ENCODE results near the gene SCAPER.

DNA sequence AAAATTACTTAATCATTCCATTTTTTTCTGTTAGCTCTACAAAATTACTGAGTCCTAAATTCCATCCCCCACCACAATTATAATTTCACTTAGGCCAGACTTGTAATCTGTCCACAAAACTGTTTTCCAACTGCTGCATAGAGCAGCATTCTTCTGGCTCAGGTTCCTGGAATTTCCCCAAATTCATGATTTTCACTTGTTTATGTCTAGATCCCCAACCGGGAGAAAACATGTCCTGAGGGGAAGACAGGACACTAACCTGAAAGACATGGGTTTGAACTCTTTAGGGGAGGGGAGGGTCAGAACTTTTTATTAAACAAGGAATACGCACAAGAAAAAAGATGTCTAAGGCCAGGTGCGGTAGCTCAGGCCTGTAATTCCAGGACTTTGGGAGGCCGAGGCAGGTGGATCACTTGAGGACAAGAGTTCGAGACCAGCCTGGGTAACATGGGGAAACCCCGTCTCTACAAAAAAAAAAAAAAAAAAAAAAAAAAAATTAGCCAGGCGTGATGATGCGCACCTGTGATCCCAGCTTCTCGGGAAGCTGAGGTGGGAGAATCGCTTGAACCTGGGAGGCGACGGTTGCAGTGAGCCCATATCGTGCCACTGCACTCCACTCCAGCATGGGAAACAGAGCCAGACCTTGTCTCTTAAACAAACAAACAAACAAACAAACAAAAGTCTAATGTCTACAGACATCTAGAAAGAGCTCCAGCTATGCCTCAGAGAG lies 595.4 kb downstream of the SCAPER start:
- TF ChIP-seq, protein P1, sequence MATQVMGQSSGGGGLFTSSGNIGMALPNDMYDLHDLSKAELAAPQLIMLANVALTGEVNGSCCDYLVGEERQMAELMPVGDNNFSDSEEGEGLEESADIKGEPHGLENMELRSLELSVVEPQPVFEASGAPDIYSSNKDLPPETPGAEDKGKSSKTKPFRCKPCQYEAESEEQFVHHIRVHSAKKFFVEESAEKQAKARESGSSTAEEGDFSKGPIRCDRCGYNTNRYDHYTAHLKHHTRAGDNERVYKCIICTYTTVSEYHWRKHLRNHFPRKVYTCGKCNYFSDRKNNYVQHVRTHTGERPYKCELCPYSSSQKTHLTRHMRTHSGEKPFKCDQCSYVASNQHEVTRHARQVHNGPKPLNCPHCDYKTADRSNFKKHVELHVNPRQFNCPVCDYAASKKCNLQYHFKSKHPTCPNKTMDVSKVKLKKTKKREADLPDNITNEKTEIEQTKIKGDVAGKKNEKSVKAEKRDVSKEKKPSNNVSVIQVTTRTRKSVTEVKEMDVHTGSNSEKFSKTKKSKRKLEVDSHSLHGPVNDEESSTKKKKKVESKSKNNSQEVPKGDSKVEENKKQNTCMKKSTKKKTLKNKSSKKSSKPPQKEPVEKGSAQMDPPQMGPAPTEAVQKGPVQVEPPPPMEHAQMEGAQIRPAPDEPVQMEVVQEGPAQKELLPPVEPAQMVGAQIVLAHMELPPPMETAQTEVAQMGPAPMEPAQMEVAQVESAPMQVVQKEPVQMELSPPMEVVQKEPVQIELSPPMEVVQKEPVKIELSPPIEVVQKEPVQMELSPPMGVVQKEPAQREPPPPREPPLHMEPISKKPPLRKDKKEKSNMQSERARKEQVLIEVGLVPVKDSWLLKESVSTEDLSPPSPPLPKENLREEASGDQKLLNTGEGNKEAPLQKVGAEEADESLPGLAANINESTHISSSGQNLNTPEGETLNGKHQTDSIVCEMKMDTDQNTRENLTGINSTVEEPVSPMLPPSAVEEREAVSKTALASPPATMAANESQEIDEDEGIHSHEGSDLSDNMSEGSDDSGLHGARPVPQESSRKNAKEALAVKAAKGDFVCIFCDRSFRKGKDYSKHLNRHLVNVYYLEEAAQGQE (IDR thresholded peaks at IDR 0.05; ENCODE audit: insufficient read depth in 1 of 2, low read depth in 2 of 2, low read length in 2 of 2), result no peak
- TF ChIP-seq SIN3A (IDR thresholded peaks at IDR 0.05; ENCODE audit: borderline replicate concordance, insufficient read depth, low read length), result no peak
- no peak for TF ChIP-seq POLR2AphosphoS5 (IDR thresholded peaks at IDR 0.05; ENCODE audit: low read depth, low read length)
- no peak for TF ChIP-seq TAF1 (IDR thresholded peaks at IDR 0.05; ENCODE audit: borderline replicate concordance, insufficient read depth, low read length)
- no peak for TF ChIP-seq FOXP2 (optimal IDR thresholded peaks at IDR 0.05; ENCODE audit: borderline replicate concordance, extremely low read depth, extremely low read length, insufficient read depth)

Data from PFSK-1 (cell line).